Stimulated activated memory B cell treated with anti-CD40 and anti-IgM and Interleukin-4, amounts not matched to agents 10 μg/mL and 1 μg/mL and 100 μg/mL, for 72 hours (primary cell): Measurements from ENCODE around the gene EGFR.

Experiments
- ATAC-seq: fragments of 150-1000 bp; cut with Tn5 transposase; 2 replicates; pipeline ENCODE4 v1.10.0; 2021
- H3K27ac Mint-ChIP-seq: one replicate; pipeline ENCODE4 v1.8.0; 2022; ENCODE audit warnings: mild to moderate bottlenecking, mixed read lengths
- H3K27me3 Mint-ChIP-seq: one replicate; pipeline ENCODE4 v1.8.0; 2022; ENCODE audit warnings: mixed read lengths
- H3K36me3 Mint-ChIP-seq: one replicate; pipeline ENCODE4 v1.8.0; 2022; ENCODE audit warnings: mixed read lengths
- H3K4me1 Mint-ChIP-seq: one replicate; pipeline ENCODE4 v1.8.0; 2022; ENCODE audit warnings: mixed read lengths
- H3K4me3 Mint-ChIP-seq: one replicate; pipeline ENCODE4 v1.8.0; 2022; ENCODE audit warnings: mild to moderate bottlenecking, moderate library complexity, mixed read lengths
- H3K9me3 Mint-ChIP-seq: one replicate; pipeline ENCODE4 v1.8.0; 2022; ENCODE audit warnings: mixed read lengths

The EGFR gene

DNA sequence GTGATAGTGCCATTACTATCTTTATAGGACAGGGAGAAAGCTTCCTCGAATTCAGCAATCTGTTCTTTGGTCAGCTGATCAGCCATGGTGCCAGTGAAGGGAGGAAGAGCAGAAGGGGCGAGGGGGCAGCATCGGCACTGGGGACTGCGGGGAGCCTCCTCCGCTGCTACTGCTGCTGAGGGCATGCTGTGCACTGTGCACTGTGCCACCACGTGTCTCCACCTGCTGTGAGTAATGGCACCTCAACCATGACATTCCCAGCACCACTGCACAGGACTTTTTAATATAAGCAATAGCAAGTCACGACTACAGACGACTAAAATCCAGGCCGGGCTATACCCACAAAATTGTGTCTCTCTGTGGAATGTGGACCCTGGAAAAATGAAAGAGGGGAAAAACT is 241.4 kb downstream of the EGFR start:
- no peak overlapping the region for H3K27ac Mint-ChIP-seq
- H3K9me3 Mint-ChIP-seq: no peaks in the 10 kb centered on the region
- H3K27me3 Mint-ChIP-seq: peaks cover 66% of the 10 kb centered on the region
- no peak for ATAC-seq
- peaks cover 9% of the 10 kb centered on the region for H3K4me1 Mint-ChIP-seq
- no peaks in the 10 kb centered on the region for H3K36me3 Mint-ChIP-seq
- H3K4me3 Mint-ChIP-seq: no peak overlapping the region

DNA sequence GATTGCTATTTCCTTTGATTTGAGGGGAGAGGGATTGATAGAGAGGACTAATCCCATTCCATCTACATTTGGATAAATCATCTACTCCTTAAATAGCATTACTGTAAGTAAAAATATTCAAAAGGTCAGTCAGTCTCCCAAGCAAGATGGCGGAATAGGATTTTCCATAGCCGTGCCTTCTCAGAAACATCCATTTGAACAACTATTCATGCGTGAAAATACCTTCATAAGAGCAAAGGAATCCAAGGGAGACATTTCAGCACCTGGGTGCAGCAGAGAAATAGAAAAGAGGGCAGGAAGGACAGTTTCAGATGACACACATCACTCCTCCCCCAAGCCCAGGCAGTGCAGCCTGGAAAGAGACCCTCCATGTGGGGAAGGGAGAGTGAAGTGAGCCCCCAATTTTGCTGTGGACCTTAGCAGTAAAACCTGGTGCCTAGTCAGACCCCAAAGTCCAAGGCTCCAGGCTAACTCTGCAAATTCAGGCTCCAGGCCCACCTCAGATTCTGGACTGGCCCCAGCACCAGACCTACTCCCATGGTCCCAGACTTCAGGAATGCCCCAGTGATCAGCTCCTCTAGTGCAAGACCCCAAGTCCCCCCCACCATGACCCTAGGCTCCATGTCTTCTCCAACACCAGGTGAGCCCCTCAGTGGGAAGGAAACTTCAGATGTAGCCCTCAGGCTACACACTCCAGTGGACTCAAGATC is 242.0 kb downstream of the EGFR start:
- no peak for ATAC-seq
- H3K9me3 Mint-ChIP-seq: no peaks in the 10 kb centered on the region
- H3K27me3 Mint-ChIP-seq: peaks cover 60% of the 10 kb centered on the region
- no peak overlapping the region for H3K4me3 Mint-ChIP-seq
- H3K4me1 Mint-ChIP-seq: peaks cover 3% of the 10 kb centered on the region
- H3K27ac Mint-ChIP-seq: no peak overlapping the region
- H3K36me3 Mint-ChIP-seq: no peaks in the 10 kb centered on the region
